Measurements from ENCODE around the gene MRPL14.

DNA sequence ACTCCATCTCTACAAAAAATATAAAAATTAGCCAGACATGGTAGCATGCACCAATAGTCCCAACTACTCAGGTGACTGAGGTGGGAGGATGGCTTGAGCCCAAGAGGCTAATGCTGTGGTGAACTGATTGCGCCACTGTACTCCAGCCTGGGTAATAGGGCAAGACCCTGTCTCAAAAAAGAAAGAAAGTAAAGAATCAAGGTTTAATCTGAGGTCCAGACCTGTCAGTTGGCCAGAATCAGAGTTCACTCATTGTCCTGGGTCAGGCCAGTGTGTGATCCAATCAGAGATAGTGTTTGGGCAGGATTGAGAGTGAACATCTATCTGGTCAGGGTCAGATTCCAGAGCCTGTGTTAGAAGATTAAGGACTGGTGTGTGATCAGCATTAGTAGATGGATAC, 15.6 kb upstream of the MRPL14 start:
- TF ChIP-seq, protein P1, sequence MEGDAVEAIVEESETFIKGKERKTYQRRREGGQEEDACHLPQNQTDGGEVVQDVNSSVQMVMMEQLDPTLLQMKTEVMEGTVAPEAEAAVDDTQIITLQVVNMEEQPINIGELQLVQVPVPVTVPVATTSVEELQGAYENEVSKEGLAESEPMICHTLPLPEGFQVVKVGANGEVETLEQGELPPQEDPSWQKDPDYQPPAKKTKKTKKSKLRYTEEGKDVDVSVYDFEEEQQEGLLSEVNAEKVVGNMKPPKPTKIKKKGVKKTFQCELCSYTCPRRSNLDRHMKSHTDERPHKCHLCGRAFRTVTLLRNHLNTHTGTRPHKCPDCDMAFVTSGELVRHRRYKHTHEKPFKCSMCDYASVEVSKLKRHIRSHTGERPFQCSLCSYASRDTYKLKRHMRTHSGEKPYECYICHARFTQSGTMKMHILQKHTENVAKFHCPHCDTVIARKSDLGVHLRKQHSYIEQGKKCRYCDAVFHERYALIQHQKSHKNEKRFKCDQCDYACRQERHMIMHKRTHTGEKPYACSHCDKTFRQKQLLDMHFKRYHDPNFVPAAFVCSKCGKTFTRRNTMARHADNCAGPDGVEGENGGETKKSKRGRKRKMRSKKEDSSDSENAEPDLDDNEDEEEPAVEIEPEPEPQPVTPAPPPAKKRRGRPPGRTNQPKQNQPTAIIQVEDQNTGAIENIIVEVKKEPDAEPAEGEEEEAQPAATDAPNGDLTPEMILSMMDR (IDR thresholded peaks at IDR 0.05 in 4 of 5, conservative IDR thresholded peaks at IDR 0.05 in 1 of 5): no peak
- TF ChIP-seq POLR2A (IDR thresholded peaks at IDR 0.05): no peak

Measured in gastrocnemius medialis (tissue), 4 donors.